ENCODE data around the gene TST.

GRCh38 chr22:37000676-37001534 lies 18.3 kb downstream of the TST start:
- no peak for TF ChIP-seq CTCF (optimal IDR thresholded peaks at IDR 0.05 in 1 of 3, IDR thresholded peaks at IDR 0.05 in 1 of 3, conservative IDR thresholded peaks at IDR 0.05 in 1 of 3; ENCODE audit: extremely low read depth in 1 of 3, insufficient read depth in 2 of 3, low read length in 3 of 3)
- TF ChIP-seq EZH2 (IDR thresholded peaks at IDR 0.05; ENCODE audit: low read length), result no peak
